Measurements from ENCODE around the gene MRPS27.

Gene MRPS27

GRCh38 chr5:72290356-72291133, 29.5 kb downstream of the MRPS27 start:
- TF ChIP-seq ZFX (IDR thresholded peaks at IDR 0.05; ENCODE audit: borderline replicate concordance) = no peak
- no peak for TF ChIP-seq CTCF (IDR thresholded peaks at IDR 0.05)
- no peak overlapping the region for H3K27ac ChIP-seq

GRCh38 chr5:72288924-72289323, 31.1 kb downstream of the MRPS27 start:
- TF ChIP-seq CTCF (IDR thresholded peaks at IDR 0.05) = no peak
- TF ChIP-seq ZFX (IDR thresholded peaks at IDR 0.05; ENCODE audit: borderline replicate concordance) = no peak

GRCh38 chr5:72286798-72287197, 33.2 kb downstream of the MRPS27 start:
- TF ChIP-seq CTCF (IDR thresholded peaks at IDR 0.05) = no peak
- no peak for TF ChIP-seq ZFX (IDR thresholded peaks at IDR 0.05; ENCODE audit: borderline replicate concordance)
- no peak overlapping the region for H3K27ac ChIP-seq

More at GRCh38 chr5:72288924-72289323, 31.1 kb downstream of the MRPS27 start:
- no peak overlapping the region for H3K27ac ChIP-seq

GRCh38 chr5:72285424-72285821, 34.6 kb downstream of the MRPS27 start:
- TF ChIP-seq CTCF (IDR thresholded peaks at IDR 0.05) = no peak
- no peak overlapping the region for H3K27ac ChIP-seq

- H3K27ac ChIP-seq = no peak overlapping the region
- TF ChIP-seq ZFX (IDR thresholded peaks at IDR 0.05; ENCODE audit: borderline replicate concordance) (no peak), CTCF (IDR thresholded peaks at IDR 0.05) (no peak)
Observed at GRCh38 chr5:72284559-72285423, 35.2 kb downstream of the MRPS27 start.

GRCh38 chr5:72283358-72283757, 36.7 kb downstream of the MRPS27 start:
- no peak for TF ChIP-seq ZFX (IDR thresholded peaks at IDR 0.05; ENCODE audit: borderline replicate concordance)
- no peak for TF ChIP-seq CTCF (IDR thresholded peaks at IDR 0.05)
- 0 out of 2 replicates have a peak overlapping the region, but pooled peaks have one; percentile 35 for H3K27ac ChIP-seq

GRCh38 chr5:72282878-72283277, 37.2 kb downstream of the MRPS27 start:
- peak overlapping the region; percentile 35; the same call in 1 of the 2 replicates for H3K27ac ChIP-seq
- no peak for TF ChIP-seq CTCF (IDR thresholded peaks at IDR 0.05)
- no peak for TF ChIP-seq ZFX (IDR thresholded peaks at IDR 0.05; ENCODE audit: borderline replicate concordance)

Data from 22Rv1 (cell line).